Measurements from ENCODE around the gene AGBL2. TPM values are rescaled to one million over a fixed set of nuclear protein-coding genes. Genes with fewer than 3 reads are reported as not detected.

AGBL2 gene
- total and polyA plus RNA-seq, 2 of the 8 experiments (the other 6 are each of a cell fraction or from before 2014, with no cell fraction given) = 2.1 to 6.5 TPM

DNA sequence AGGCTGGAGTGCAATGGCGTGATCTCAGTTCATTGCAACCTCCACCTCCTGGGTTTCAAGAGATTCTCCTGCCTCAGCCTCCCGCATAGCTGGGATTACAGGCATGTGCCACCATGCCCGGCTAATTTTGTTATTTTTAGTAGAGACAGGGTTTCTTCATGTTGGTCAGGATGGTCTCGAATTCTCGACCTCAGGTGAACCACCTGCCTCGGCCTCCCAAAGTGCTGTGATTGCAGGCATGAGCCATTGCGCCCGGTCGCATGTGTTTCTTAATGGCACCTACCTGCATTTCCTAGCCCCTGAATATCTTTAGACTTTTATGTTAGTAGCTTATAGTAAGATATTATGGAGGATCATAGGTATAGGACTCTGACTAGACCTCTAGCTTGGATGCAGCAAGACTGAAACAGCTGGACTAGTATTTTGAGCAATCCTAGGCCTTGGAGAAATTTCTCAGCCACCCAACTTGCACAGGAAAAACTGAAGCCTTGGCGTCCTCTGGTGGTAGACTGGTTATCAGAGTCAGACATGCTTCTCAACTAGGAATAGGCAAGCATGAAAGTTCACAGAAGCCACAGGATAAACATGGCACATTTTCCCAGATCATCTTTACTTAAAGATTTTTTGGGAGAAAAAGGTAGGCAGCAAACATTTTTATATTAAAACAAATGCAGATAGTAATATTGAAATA is 98.3 kb downstream of the AGBL2 start:
- Histone ChIP-seq H3K9ac (replicated peaks in 1 of 4; ENCODE audit: extremely low read depth in 1 of 4, low read depth in 3 of 4, low read length in 3 of 4) (no peak overlapping the region), H3K79me1 (ENCODE audit: low read depth, low read length) (no peaks in the 10 kb centered on the region), H4K20me1 (replicated peaks in 1 of 2; ENCODE audit: control insufficient read depth in 1 of 2, insufficient read depth in 2 of 2, low read length in 2 of 2) (no peaks in the 10 kb centered on the region), H3K27me3 (replicated peaks in 1 of 4; ENCODE audit: control insufficient read depth in 3 of 4, extremely low read depth in 1 of 4, insufficient read depth in 3 of 4, low read length in 3 of 4) (no peaks in the 10 kb centered on the region), H3K4me2 (ENCODE audit: insufficient read depth in 1 of 2, low read depth in 2 of 2, low read length in 2 of 2) (no peak overlapping the region), H2BK5ac (ENCODE audit: low read depth, low read length) (no peak overlapping the region), H3K23me2 (ENCODE audit: low read depth, low read length) (no peaks in the 10 kb centered on the region), H3K4me1 (replicated peaks in 1 of 4; ENCODE audit: control insufficient read depth in 3 of 4, insufficient read depth in 4 of 4, low read length in 3 of 4) (no peaks in the 10 kb centered on the region), H2BK15ac (ENCODE audit: low read length) (no peak overlapping the region), H2BK120ac (replicated peaks; ENCODE audit: low read depth, low read length) (no peak overlapping the region), H2BK20ac (ENCODE audit: low read length) (no peak overlapping the region), H3K23ac (ENCODE audit: insufficient read length) (no peak overlapping the region), H2AK5ac (ENCODE audit: low read depth, low read length) (no peak overlapping the region), H3K36me3 (ENCODE audit: control insufficient read depth in 2 of 4, insufficient read depth in 4 of 4, low read length in 3 of 4) (peaks cover 6 to 28% (median 16%) of the 10 kb centered on the region in 4 experiments; a peak in 7 of 8 replicates), H2AFZ (ENCODE audit: low read length) (no peak overlapping the region), H3K27ac (ENCODE audit: low read depth, low read length) (no peak overlapping the region), H3K18ac (ENCODE audit: extremely low read depth, low read length) (no peak overlapping the region), H4K8ac (ENCODE audit: extremely low read depth, insufficient read depth, low read length) (no peak overlapping the region), H4K5ac (ENCODE audit: insufficient read length, low read depth, low read length) (no peak overlapping the region), H3K56ac (replicated peaks; ENCODE audit: insufficient read length, low read depth, low read length) (no peak overlapping the region), H4K91ac (replicated peaks; ENCODE audit: insufficient read length, low read length) (no peak overlapping the region), H3K4me3 (ENCODE audit: extremely low read depth in 1 of 4, insufficient read depth in 2 of 4, low read depth in 3 of 4, low read length in 4 of 4) (no peak overlapping the region), H3K9me3 (ENCODE audit: insufficient read depth in 2 of 2, low read depth in 1 of 2, low read length in 1 of 2) (no peaks in the 10 kb centered on the region), H3K79me2 (ENCODE audit: control insufficient read depth in 1 of 2, insufficient read depth in 2 of 2, low read length in 2 of 2) (no peaks in the 10 kb centered on the region), H2BK12ac (ENCODE audit: low read depth, low read length) (no peak overlapping the region), H3K14ac (ENCODE audit: insufficient read length) (no peak overlapping the region), H3K4ac (replicated peaks; ENCODE audit: insufficient read length, low read depth, low read length) (no peak overlapping the region)
- TF ChIP-seq, protein P1, sequence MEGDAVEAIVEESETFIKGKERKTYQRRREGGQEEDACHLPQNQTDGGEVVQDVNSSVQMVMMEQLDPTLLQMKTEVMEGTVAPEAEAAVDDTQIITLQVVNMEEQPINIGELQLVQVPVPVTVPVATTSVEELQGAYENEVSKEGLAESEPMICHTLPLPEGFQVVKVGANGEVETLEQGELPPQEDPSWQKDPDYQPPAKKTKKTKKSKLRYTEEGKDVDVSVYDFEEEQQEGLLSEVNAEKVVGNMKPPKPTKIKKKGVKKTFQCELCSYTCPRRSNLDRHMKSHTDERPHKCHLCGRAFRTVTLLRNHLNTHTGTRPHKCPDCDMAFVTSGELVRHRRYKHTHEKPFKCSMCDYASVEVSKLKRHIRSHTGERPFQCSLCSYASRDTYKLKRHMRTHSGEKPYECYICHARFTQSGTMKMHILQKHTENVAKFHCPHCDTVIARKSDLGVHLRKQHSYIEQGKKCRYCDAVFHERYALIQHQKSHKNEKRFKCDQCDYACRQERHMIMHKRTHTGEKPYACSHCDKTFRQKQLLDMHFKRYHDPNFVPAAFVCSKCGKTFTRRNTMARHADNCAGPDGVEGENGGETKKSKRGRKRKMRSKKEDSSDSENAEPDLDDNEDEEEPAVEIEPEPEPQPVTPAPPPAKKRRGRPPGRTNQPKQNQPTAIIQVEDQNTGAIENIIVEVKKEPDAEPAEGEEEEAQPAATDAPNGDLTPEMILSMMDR (IDR thresholded peaks at IDR 0.05; ENCODE audit: control extremely low read depth in 1 of 3, insufficient read depth in 1 of 3, low read depth in 1 of 3, low read length in 3 of 3) = peak; percentile 14 to 83 (median 68)
- peak; percentile 88 to 90 for TF ChIP-seq RAD21 (IDR thresholded peaks at IDR 0.05 in 1 of 2, conservative IDR thresholded peaks at IDR 0.05 in 1 of 2; ENCODE audit: low read depth in 2 of 2, low read length in 2 of 2)
- TF ChIP-seq, protein P2, sequence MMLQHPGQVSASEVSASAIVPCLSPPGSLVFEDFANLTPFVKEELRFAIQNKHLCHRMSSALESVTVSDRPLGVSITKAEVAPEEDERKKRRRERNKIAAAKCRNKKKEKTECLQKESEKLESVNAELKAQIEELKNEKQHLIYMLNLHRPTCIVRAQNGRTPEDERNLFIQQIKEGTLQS (IDR thresholded peaks at IDR 0.05; ENCODE audit: insufficient read depth, low read depth, low read length) = no peak
- DNase-seq (ENCODE audit: low read depth in 1 of 2, low spot score in 2 of 2) (no peak), FAIRE-seq (no peak)
- WGBS, 2 experiments (ENCODE audit: extremely low coverage in 1 of 2, insufficient coverage in 1 of 2, insufficient read length in 1 of 2, insufficient replicate concordance in 2 of 2, low coverage in 1 of 2, low lambda C conversion rate in 2 of 2, missing lambda C conversion rate in 1 of 2) = 89% methylated on average over 10 of the region's 10 CpGs; no CpG with 5 or more reads in 1 of the 2 experiments
- ChIA-PET POLR2A (ENCODE audit: partially characterized antibody) (interaction anchor here (0.9 to 3.4 kb wide), 9 partner anchors 11 to 99 kb away, joined by 3 to 16 read pairs (median 5); partner anchors contain the start of genes AGBL2, KBTBD4 and NDUFS3), CTCF (ENCODE audit: partially characterized antibody) (interaction anchor here (0.6 to 2.2 kb wide), 25 partner anchors 10 to 192 kb away, joined by 3 to 17 read pairs (median 4); partner anchors contain the start of genes C1QTNF4, KBTBD4 and PTPMT1)

Data from H1 (cell line).